GM18511 (cell line): ENCODE measurements around the gene STX8.
"Not testable (repeated sequence)": the region's sequence is repeated elsewhere in the genome, so short reads cannot be mapped to it uniquely, and the experiment has no call there.

Experiments
- ATAC-seq: cut with Tn5 transposase; IDR thresholded peaks from one replicate; pipeline ENCODE4 v1.9.1; 2021; ENCODE audit warnings: mild to moderate bottlenecking, moderate library complexity; ENCODE audit not compliant: unreplicated experiment

The STX8 gene

GRCh38 chr17:9271989-9272388 is 303.6 kb downstream of the STX8 start:
- no peak for ATAC-seq

DNA sequence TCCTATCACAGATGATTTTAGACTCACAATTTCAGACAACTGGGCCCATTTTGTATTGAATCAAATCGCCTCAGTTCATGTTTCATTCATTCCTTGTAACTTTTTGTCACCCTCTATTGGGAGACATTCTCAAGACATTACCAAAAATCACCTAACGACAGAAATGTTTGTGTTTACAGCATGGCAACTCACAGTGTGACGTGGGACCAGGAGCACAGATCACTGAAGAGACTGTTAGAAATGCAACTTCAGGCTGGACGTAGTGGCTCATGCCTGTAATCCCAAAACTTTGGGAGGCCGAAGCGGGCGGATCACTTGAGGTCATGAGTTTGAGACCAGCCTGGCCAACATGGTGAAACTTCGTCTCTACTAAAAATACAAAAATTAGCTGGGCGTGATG is 304.7 kb downstream of the STX8 start:
- ATAC-seq = no peak

GRCh38 chr17:9269350-9270035 is 306.1 kb downstream of the STX8 start:
- no peak for ATAC-seq

DNA sequence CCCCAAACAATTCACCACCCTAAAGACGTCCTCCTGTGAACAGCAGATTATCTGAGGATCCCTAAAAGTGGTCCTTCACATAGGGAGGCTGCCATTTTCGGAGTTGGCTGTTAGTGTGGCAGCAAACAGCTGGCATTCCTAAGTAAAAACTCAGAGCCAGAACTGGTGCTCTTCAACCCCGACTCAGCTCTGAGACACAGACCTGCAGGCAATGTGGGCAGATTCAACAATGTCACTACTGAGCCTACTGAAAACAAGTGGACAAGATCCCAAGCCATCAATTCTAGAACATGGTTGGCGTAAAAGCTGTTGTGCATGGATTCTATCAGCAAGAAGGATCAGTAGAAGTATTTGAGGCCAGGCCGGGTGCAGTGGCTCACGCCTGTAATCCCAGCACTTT is 307.1 kb downstream of the STX8 start:
- no peak for ATAC-seq

DNA sequence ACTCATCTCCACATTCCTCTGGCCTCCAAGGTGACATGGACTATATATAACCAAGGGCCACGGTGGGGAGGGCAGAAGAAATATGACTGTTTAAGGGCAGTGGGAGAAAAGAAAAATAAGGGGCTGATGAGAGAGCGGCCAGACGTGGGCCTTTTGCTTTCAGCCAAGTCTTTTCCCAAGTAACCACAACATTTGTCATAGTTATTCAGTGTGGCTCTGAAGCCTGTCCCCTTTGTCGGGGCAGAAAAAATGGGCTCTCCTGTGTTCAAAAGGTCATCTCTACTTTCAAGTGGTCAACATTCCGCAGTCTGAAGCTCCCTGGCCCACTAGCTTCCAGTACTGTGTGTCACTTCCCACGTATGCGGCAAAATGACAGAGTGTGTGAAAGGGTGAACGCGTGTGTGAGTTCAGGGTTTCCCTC is 308.9 kb downstream of the STX8 start:
- ATAC-seq = no peak

GRCh38 chr17:9266031-9266680 is 309.5 kb downstream of the STX8 start:
- no peak for ATAC-seq

DNA sequence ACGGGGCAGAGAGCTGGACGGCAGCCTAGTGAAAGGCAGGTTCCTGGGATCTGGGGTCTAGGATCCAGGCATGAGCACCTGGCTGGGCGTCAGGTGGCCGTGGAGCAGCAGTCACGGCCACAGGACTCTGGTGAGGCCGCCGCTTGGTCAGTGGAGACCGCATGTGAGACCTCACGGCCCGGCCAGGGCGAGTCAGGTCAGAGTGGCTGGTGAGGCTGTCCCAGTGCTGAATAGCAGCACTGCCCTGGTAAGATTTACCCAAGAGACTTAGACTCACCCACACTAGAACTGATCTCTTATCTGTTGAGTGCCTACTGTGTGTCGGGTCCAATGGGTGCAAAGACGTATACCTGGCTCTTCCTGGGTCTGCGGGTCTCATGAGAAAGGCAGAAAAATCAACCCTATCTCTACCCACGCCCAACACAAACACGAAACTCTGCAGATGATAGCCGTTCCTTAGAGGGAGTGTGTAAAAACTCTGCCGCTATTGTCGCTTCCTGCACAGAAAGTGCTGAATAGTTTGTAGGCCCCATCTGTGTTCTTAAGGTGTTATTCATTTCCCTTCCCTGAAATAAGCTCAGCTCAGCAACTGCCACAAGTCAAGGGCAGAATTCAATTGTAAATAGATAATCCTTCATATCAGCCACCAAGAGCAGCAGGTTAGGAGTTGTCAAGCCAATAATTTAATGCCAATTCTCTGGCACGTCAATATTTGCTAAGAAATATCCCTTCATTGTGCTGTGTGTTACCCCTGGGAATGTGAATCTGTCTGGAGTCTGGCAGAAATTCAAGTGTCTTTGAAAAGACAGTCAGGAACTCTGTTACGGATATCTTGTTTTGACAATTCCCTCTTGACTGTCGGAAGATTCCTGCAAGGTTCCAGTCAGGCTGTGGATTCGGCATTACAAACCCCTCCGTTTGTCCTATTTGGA is 314.3 kb downstream of the STX8 start:
- ATAC-seq = no peak

GRCh38 chr17:9259419-9259818 is 316.2 kb downstream of the STX8 start:
- ATAC-seq = no peak

DNA sequence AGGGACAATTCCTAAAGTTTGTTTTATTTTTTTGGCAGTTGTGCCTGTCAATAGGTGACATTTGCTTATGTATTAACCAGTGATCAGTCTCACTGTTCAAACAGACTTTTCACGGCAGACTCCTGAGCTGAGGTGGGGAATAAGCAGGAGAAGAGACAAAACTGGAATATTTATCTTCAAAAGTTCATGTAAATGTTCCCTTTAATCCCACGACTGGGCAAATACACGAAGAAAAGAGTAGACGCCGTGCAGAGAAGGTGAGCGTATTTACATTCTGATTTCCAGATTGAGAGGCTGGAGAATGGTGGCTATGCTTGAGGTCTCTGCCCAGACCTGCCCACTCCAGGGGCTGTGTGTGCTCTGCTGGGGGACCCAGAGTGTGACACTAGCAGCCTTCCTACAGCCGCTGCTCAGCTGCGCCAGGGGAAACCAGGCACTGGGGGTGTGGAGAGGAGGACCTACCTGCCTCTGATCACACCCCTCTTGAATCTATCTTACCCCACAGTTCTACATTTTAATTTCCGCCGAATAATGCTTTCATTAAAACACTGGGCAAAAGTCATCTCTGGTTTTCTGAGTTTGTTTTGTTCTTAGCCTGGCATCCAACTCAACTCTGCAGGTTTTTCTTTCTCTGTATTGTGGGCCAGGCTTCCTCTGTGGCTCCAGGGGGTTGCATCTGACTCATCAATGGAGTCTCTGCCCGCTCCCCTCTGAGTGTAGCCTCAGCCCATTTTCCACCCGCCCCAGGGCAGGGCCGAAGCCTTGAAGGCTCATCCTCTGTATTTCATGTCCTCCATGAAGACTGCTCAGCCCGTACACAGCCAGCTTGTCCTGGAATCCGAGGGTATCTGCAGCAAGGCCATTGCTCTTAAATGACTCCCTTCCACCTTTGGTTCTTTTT is 317.3 kb downstream of the STX8 start:
- no peak for ATAC-seq

- not testable (repeated sequence) for ATAC-seq
Observed at GRCh38 chr17:9257630-9257965, 318.0 kb downstream of the STX8 start.

- no peak for ATAC-seq
Observed at GRCh38 chr17:9256751-9257629, 318.6 kb downstream of the STX8 start.

- ATAC-seq = no peak
Observed at GRCh38 chr17:9256361-9256750, 319.3 kb downstream of the STX8 start.

GRCh38 chr17:9255833-9256232 is 319.8 kb downstream of the STX8 start:
- no peak for ATAC-seq

DNA sequence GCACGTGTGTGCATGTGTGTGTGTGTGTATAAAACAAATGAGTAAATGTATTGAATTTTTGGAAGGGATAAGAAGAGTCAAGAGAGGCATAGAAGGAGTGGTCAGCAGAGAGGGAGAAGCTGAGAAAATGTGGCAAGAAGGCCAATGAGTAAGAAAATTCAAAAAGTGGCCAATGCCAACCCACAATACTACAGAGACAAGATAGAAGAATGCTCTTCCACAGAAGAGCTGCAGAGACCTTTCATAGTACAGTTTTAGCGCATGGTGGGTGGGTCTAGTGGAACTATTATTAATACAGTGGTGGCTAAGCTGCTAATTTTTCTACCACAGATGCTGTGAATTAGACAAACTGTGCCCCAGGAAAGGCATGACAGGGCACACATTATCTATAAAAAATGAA is 320.8 kb downstream of the STX8 start:
- ATAC-seq = no peak

DNA sequence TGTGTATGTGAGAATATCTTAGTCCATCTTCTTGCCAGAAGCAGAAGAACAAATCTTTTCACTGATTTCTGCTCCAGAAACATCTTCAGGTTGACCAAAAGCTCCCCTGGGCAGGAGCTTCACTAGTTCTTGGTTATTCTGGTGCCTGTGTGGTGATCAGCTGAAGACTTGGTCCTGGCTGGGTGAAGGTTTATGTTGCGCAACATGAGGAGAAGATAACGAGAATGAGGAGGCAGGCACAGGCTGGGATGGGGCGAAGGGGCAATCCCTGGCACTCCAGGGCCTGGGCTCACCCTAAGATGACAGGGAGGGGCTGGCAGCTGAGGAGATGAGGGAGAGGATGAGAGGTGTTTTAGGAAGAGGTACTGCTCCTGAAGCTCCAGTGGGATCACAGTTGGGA is 322.3 kb downstream of the STX8 start:
- no peak for ATAC-seq

GRCh38 chr17:9251273-9251672 is 324.3 kb downstream of the STX8 start:
- no peak for ATAC-seq

DNA sequence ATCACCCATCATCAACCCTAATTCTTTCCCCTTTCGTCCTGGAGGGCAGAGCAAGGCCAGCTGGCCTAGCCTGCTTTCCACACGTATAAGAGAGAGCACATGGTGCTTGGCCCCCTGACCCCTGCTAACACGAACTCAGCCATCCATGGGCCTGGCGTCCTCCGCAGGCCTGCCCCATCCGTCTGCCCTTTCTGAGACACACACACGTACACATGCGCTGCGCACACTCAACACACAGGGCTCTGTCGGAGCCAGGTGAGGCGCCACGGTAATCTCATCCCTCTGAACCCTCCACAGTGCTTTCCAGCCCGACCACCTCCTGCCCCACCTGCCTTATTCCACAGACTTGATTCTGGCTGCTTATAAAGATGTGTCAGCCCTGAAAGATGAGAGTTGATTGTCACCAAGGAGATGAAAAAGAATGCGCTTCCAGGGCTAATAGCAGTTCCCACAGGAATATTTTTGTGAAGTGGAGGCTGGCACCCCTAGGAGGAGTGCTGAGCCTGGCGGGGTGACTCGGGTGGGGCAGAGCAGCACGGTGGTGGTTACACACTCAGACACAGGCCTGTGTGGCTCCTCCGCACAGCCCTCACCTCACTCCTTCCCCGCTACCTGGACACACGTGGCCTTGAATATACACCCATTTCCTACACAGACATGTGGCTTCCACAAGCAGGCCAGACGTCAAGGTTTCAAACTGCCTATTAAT is 326.2 kb downstream of the STX8 start:
- no peak for ATAC-seq

GRCh38 chr17:9247401-9247938 is 328.1 kb downstream of the STX8 start:
- ATAC-seq = no peak
